Measurements from ENCODE around the gene SNED1. TPM values are rescaled to one million over a fixed set of nuclear protein-coding genes. Genes with fewer than 3 reads are reported as not detected.

Gene SNED1
- total RNA-seq, 1 donor from 2014 or later, result 0.11 TPM

DNA sequence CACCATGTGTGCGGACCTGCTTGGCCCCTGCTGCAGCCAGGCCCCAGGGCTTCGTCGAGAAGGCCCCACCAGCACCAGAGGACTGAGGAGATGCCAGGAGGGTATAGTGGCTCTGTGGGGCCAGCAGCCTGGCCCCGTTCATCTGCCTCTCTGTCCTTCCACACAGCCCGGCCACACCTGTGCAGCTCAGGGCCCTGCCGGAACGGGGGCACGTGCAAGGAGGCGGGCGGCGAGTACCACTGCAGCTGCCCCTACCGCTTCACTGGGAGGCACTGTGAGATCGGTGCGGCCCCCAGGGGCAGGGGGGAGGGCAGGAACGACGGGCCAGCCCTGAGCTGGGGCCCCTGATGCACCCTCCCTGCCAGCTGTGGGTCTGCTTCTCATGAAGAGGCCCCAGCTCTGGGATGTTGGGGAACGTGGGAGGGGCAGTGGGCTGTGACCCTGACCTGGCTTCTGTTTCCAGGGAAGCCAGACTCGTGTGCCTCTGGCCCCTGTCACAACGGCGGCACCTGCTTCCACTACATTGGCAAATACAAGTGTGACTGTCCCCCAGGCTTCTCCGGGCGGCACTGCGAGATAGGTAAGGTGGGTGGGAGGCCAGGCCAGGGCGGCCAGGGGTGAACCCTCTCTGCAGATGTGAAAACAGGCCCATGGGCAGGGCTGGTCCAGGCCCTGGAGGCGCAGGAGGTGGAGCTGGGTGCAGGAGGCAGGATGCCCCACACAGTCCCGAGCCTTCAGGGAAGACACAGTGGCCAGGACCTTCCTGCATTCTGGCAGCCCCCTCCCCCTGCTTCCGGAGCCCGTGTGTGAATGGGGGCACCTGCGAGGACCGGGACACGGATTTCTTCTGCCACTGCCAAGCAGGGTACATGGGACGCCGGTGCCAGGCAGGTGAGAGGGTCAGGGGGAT is 53.4 kb downstream of the SNED1 start:
- H3F3A ChIP-seq (ENCODE audit: low read depth), result no peaks in the 10 kb centered on the region
- H4K20me1 ChIP-seq (ENCODE audit: low read depth), result peaks cover 25% of the 10 kb centered on the region
- Mint-ChIP-seq H3K4me1 (no peaks in the 10 kb centered on the region), H3K27me3 (ENCODE audit: insufficient read depth, low read depth) (peaks cover 13% of the 10 kb centered on the region), H3K36me3 (no peaks in the 10 kb centered on the region), H3K27ac (no peak overlapping the region), H3K9me3 (no peaks in the 10 kb centered on the region), H3K4me3 (no peak overlapping the region)
- no peak overlapping the region for H3K9ac ChIP-seq
- H3K4me2 ChIP-seq, result no peak overlapping the region
- peaks cover 24% of the 10 kb centered on the region for H3K27me3 ChIP-seq
- no peaks in the 10 kb centered on the region for H3K36me3 ChIP-seq
- H3K4me1 ChIP-seq, result no peaks in the 10 kb centered on the region
- no peak overlapping the region for H2AFZ ChIP-seq (replicated peaks)
- no peaks in the 10 kb centered on the region for H3K79me2 ChIP-seq (ENCODE audit: low read depth)
- TF ChIP-seq, protein P1, sequence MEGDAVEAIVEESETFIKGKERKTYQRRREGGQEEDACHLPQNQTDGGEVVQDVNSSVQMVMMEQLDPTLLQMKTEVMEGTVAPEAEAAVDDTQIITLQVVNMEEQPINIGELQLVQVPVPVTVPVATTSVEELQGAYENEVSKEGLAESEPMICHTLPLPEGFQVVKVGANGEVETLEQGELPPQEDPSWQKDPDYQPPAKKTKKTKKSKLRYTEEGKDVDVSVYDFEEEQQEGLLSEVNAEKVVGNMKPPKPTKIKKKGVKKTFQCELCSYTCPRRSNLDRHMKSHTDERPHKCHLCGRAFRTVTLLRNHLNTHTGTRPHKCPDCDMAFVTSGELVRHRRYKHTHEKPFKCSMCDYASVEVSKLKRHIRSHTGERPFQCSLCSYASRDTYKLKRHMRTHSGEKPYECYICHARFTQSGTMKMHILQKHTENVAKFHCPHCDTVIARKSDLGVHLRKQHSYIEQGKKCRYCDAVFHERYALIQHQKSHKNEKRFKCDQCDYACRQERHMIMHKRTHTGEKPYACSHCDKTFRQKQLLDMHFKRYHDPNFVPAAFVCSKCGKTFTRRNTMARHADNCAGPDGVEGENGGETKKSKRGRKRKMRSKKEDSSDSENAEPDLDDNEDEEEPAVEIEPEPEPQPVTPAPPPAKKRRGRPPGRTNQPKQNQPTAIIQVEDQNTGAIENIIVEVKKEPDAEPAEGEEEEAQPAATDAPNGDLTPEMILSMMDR (IDR thresholded peaks at IDR 0.05), result no peak
- TF ChIP-seq EZH2 (IDR thresholded peaks at IDR 0.05) (no peak), EZH2phosphoT487 (IDR thresholded peaks at IDR 0.05) (no peak)
- H3K4me3 ChIP-seq, result no peak overlapping the region
- no peak overlapping the region for H3K27ac ChIP-seq
- no peaks in the 10 kb centered on the region for H3K9me3 ChIP-seq (ENCODE audit: low read depth)
- DNase-seq (ENCODE audit: low spot score), result no peak

GRCh38 chr2:241052677-241053360 is 54.4 kb downstream of the SNED1 start:
- peaks cover 24% of the 10 kb centered on the region for H3K27me3 ChIP-seq
- no peak overlapping the region for H3K4me2 ChIP-seq
- Mint-ChIP-seq H3K27ac (no peak overlapping the region), H3K4me1 (no peaks in the 10 kb centered on the region), H3K36me3 (no peaks in the 10 kb centered on the region), H3K27me3 (ENCODE audit: insufficient read depth, low read depth) (peaks cover 13% of the 10 kb centered on the region), H3K9me3 (no peaks in the 10 kb centered on the region), H3K4me3 (no peak overlapping the region)
- H3K9ac ChIP-seq, result no peak overlapping the region
- H4K20me1 ChIP-seq (ENCODE audit: low read depth), result peaks cover 25% of the 10 kb centered on the region
- H3K4me3 ChIP-seq, result no peak overlapping the region
- H3K79me2 ChIP-seq (ENCODE audit: low read depth), result no peaks in the 10 kb centered on the region
- TF ChIP-seq EZH2 (IDR thresholded peaks at IDR 0.05) (no peak), EZH2phosphoT487 (IDR thresholded peaks at IDR 0.05) (no peak)
- TF ChIP-seq, protein P1 (IDR thresholded peaks at IDR 0.05), result no peak
- H2AFZ ChIP-seq (replicated peaks), result no peak overlapping the region
- no peaks in the 10 kb centered on the region for H3K4me1 ChIP-seq
- H3K27ac ChIP-seq, result no peak overlapping the region
- no peaks in the 10 kb centered on the region for H3F3A ChIP-seq (ENCODE audit: low read depth)
- DNase-seq (ENCODE audit: low spot score), result no peak
- no peaks in the 10 kb centered on the region for H3K36me3 ChIP-seq
- H3K9me3 ChIP-seq (ENCODE audit: low read depth), result no peaks in the 10 kb centered on the region

GRCh38 chr2:241053576-241054251 is 55.3 kb downstream of the SNED1 start:
- H3K27ac Mint-ChIP-seq, result no peak overlapping the region

More at GRCh38 chr2:241053576-241054251, 55.3 kb downstream of the SNED1 start:
- Histone ChIP-seq H3K9ac (no peak overlapping the region), H3K4me2 (no peak overlapping the region), H4K20me1 (ENCODE audit: low read depth) (peaks cover 22% of the 10 kb centered on the region), H3K79me2 (ENCODE audit: low read depth) (no peaks in the 10 kb centered on the region), H3K36me3 (no peaks in the 10 kb centered on the region), H3K4me3 (no peak overlapping the region), H3K4me1 (no peaks in the 10 kb centered on the region), H2AFZ (replicated peaks) (no peak overlapping the region), H3F3A (ENCODE audit: low read depth) (no peaks in the 10 kb centered on the region), H3K27ac (no peak overlapping the region), H3K9me3 (ENCODE audit: low read depth) (no peaks in the 10 kb centered on the region), H3K27me3 (peaks cover 20% of the 10 kb centered on the region)
- Mint-ChIP-seq H3K4me3 (no peak overlapping the region), H3K36me3 (no peaks in the 10 kb centered on the region), H3K4me1 (no peaks in the 10 kb centered on the region), H3K27me3 (ENCODE audit: insufficient read depth, low read depth) (peaks cover 8% of the 10 kb centered on the region), H3K9me3 (no peaks in the 10 kb centered on the region)
- DNase-seq (ENCODE audit: low spot score), result no peak
- no peak for TF ChIP-seq EZH2 (IDR thresholded peaks at IDR 0.05)
- TF ChIP-seq, protein P1 (IDR thresholded peaks at IDR 0.05), result no peak
